OCI-LY1 (cell line): ENCODE measurements around the gene CDH4.
"Not testable (repeated sequence)": the region's sequence is repeated elsewhere in the genome, so short reads cannot be mapped to it uniquely, and the experiment has no call there.

Experiments
- H2AFZ ChIP-seq: fragments of 200-600 bp; sonication (generic), shearing (Covaris generic); 2 replicates; pipeline ENCODE4 v1.6.0; 2014; ENCODE audit warnings: antibody characterized with exemption, mild to moderate bottlenecking, low read length
- H3F3A ChIP-seq: fragments of 200-600 bp; sonication (generic), shearing (Covaris generic); 2 replicates; pipeline ENCODE4 v1.6.0; 2014; ENCODE audit warnings: mild to moderate bottlenecking, antibody characterized with exemption, low read length, moderate library complexity; ENCODE audit not compliant: insufficient read depth
- H3K27ac ChIP-seq: fragments of 200-600 bp; sonication (generic); 2 replicates; pipeline ENCODE4 v1.5.1; 2014; ENCODE audit warnings: low read length, mixed run types, mild to moderate bottlenecking, low read depth; ENCODE audit not compliant: poor library complexity, severe bottlenecking
- H3K27me3 ChIP-seq: fragments of 200-600 bp; sonication (generic); 2 replicates; pipeline ENCODE4 v1.6.0; 2014; ENCODE audit warnings: antibody characterized with exemption, mild to moderate bottlenecking, low read length, moderate library complexity; ENCODE audit not compliant: insufficient read depth
- H3K36me3 ChIP-seq: fragments of 200-600 bp; sonication (generic); 2 replicates; pipeline ENCODE4 v1.6.1; 2014; ENCODE audit warnings: mild to moderate bottlenecking, antibody characterized with exemption, low read length, moderate library complexity, mixed read lengths; ENCODE audit not compliant: insufficient read depth
- H3K4me1 ChIP-seq: fragments of 200-600 bp; sonication (generic); 2 replicates; pipeline ENCODE4 v1.5.1; 2014; ENCODE audit warnings: mild to moderate bottlenecking, low read length, moderate library complexity; ENCODE audit not compliant: insufficient read depth, severe bottlenecking
- H3K4me2 ChIP-seq: fragments of 200-600 bp; sonication (generic), shearing (Covaris generic); 2 replicates; pipeline ENCODE4 v1.6.1; 2014; ENCODE audit warnings: low read length
- H3K4me3 ChIP-seq: fragments of 200-600 bp; sonication (generic); 2 replicates; pipeline ENCODE4 v1.5.1; 2014; ENCODE audit warnings: low read length, low read depth, mild to moderate bottlenecking, mixed read lengths; ENCODE audit not compliant: poor library complexity, severe bottlenecking
- H3K79me2 ChIP-seq: fragments of 200-600 bp; shearing (Covaris generic); 2 replicates; pipeline ENCODE4 v1.6.1; 2016; ENCODE audit warnings: mixed run types, low read length, mixed read lengths; ENCODE audit not compliant: insufficient read depth
- H3K9ac ChIP-seq: fragments of 200-600 bp; sonication (generic), shearing (Covaris generic); 2 replicates; pipeline ENCODE4 v1.6.1; 2014; ENCODE audit warnings: mild to moderate bottlenecking, low read length, mixed read lengths
- H3K9me2 ChIP-seq: fragments of 200-600 bp; sonication (generic), shearing (Covaris generic); 2 replicates; pipeline ENCODE4 v1.6.1; 2014; ENCODE audit warnings: low read depth, mild to moderate bottlenecking, low read length, mixed read lengths
- H3K9me3 ChIP-seq: fragments of 200-600 bp; shearing (Covaris generic); 2 replicates; pipeline ENCODE4 v1.6.1; 2014; ENCODE audit warnings: low read length, mixed read lengths
- H4K20me1 ChIP-seq: fragments of 200-600 bp; sonication (generic), shearing (Covaris generic); 2 replicates; pipeline ENCODE4 v1.6.0; 2016; ENCODE audit warnings: mild to moderate bottlenecking, low read length; ENCODE audit not compliant: insufficient read depth
- EZH2 ChIP-seq: fragments of 200-600 bp; sonication (generic), shearing (Covaris generic); IDR thresholded peaks from 2 replicates; pipeline ENCODE4 v1.8.0; 2017; ENCODE audit warnings: borderline replicate concordance, mixed run types, mild to moderate bottlenecking, antibody characterized with exemption, low read length, moderate library complexity, mixed read lengths
- TF ChIP-seq, protein P1 (sequence below): fragments of 200-600 bp; sonication (generic), shearing (Covaris generic); IDR thresholded peaks from 2 replicates; pipeline ENCODE4 v1.5.1; 2017; ENCODE audit warnings: mild to moderate bottlenecking, antibody characterized with exemption, low read length, moderate library complexity, mixed read lengths

CDH4 gene

GRCh38 chr20:61400499-61400898 lies 148.4 kb downstream of the CDH4 start:
- H3K27ac ChIP-seq, result no peak overlapping the region
- no peaks in the 10 kb centered on the region for H3K4me1 ChIP-seq
- no peak overlapping the region for H3K9ac ChIP-seq
- TF ChIP-seq, protein P1, sequence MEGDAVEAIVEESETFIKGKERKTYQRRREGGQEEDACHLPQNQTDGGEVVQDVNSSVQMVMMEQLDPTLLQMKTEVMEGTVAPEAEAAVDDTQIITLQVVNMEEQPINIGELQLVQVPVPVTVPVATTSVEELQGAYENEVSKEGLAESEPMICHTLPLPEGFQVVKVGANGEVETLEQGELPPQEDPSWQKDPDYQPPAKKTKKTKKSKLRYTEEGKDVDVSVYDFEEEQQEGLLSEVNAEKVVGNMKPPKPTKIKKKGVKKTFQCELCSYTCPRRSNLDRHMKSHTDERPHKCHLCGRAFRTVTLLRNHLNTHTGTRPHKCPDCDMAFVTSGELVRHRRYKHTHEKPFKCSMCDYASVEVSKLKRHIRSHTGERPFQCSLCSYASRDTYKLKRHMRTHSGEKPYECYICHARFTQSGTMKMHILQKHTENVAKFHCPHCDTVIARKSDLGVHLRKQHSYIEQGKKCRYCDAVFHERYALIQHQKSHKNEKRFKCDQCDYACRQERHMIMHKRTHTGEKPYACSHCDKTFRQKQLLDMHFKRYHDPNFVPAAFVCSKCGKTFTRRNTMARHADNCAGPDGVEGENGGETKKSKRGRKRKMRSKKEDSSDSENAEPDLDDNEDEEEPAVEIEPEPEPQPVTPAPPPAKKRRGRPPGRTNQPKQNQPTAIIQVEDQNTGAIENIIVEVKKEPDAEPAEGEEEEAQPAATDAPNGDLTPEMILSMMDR, result no peak
- TF ChIP-seq EZH2, result no peak
- H3K9me3 ChIP-seq, result no peaks in the 10 kb centered on the region
- H3K36me3 ChIP-seq, result no peaks in the 10 kb centered on the region
- no peaks in the 10 kb centered on the region for H4K20me1 ChIP-seq
- no peaks in the 10 kb centered on the region for H3K9me2 ChIP-seq
- no peak overlapping the region for H3K4me3 ChIP-seq
- no peaks in the 10 kb centered on the region for H3K79me2 ChIP-seq
- no peak overlapping the region for H2AFZ ChIP-seq
- no peaks in the 10 kb centered on the region for H3F3A ChIP-seq
- H3K4me2 ChIP-seq, result no peak overlapping the region
- H3K27me3 ChIP-seq, result no peaks in the 10 kb centered on the region

- H3K4me2 ChIP-seq, result no peak overlapping the region
- no peaks in the 10 kb centered on the region for H3K27me3 ChIP-seq
Observed at GRCh38 chr20:61404303-61404702, 152.2 kb downstream of the CDH4 start.

GRCh38 chr20:61405007-61405406 lies 152.9 kb downstream of the CDH4 start:
- Histone ChIP-seq H3K9ac (no peak overlapping the region), H3K9me2 (no peaks in the 10 kb centered on the region), H3K27me3 (no peaks in the 10 kb centered on the region), H4K20me1 (no peaks in the 10 kb centered on the region), H3K9me3 (no peaks in the 10 kb centered on the region), H3K4me3 (no peak overlapping the region), H3K4me1 (no peaks in the 10 kb centered on the region), H3K4me2 (no peak overlapping the region), H2AFZ (no peak overlapping the region), H3K36me3 (no peaks in the 10 kb centered on the region), H3K79me2 (no peaks in the 10 kb centered on the region), H3K27ac (no peak overlapping the region), H3F3A (no peaks in the 10 kb centered on the region)
- TF ChIP-seq EZH2, result no peak
- TF ChIP-seq, protein P1, result no peak

More at GRCh38 chr20:61404303-61404702, 152.2 kb downstream of the CDH4 start:
- Histone ChIP-seq H3K79me2 (no peaks in the 10 kb centered on the region), H3F3A (no peaks in the 10 kb centered on the region), H3K4me3 (no peak overlapping the region), H2AFZ (no peak overlapping the region), H3K27ac (no peak overlapping the region), H3K9me2 (no peaks in the 10 kb centered on the region), H3K9me3 (no peaks in the 10 kb centered on the region), H3K36me3 (no peaks in the 10 kb centered on the region), H3K9ac (no peak overlapping the region), H4K20me1 (no peaks in the 10 kb centered on the region), H3K4me1 (no peaks in the 10 kb centered on the region)
- TF ChIP-seq, protein P1, result no peak
- TF ChIP-seq EZH2, result no peak

DNA sequence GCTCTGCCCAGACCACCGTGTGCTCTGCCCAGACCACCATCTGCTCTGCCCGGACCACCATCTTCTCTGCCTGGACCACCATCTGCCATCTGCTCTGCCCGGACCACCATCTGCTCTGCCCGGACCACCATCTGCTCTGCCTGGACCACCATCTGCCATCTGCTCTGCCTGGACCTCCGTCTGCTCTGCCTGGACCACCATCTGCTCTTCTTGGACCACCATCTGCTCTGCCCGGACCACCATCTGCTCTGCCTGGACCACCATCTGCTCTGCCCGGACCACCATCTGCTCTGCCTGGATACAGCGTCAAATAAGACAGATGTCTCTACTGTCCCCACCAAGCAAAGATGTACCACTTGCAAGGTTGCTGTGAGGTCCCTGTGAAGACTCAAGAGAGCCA lies 154.7 kb downstream of the CDH4 start:
- not testable (repeated sequence) for H3K9me3 ChIP-seq, H3K27ac ChIP-seq, H3K4me3 ChIP-seq, H3K27me3 ChIP-seq, H3K4me1 ChIP-seq, H3K9me2 ChIP-seq, H2AFZ ChIP-seq, H3K36me3 ChIP-seq, H4K20me1 ChIP-seq, H3K4me2 ChIP-seq, H3K9ac ChIP-seq, H3K79me2 ChIP-seq, H3F3A ChIP-seq
